ENCODE results near the gene HEBP2. TPM values are rescaled to one million over a fixed set of nuclear protein-coding genes. Genes with fewer than 3 reads are reported as not detected.

Gene HEBP2
- total and polyA plus RNA-seq, 2 of the 13 experiments (the other 11 are each of a cell fraction or from before 2014, with no cell fraction given) = 16.0 to 72.8 TPM

- no peak for TF ChIP-seq ZNF280D (CRISPR knock-in tag; IDR thresholded peaks at IDR 0.05)
- TF ChIP-seq, protein P1, sequence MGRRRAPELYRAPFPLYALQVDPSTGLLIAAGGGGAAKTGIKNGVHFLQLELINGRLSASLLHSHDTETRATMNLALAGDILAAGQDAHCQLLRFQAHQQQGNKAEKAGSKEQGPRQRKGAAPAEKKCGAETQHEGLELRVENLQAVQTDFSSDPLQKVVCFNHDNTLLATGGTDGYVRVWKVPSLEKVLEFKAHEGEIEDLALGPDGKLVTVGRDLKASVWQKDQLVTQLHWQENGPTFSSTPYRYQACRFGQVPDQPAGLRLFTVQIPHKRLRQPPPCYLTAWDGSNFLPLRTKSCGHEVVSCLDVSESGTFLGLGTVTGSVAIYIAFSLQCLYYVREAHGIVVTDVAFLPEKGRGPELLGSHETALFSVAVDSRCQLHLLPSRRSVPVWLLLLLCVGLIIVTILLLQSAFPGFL (CRISPR knock-in tag; IDR thresholded peaks at IDR 0.05) = no peak
Measured at GRCh38 chr6:138397128-138398122, 6.6 kb upstream of the HEBP2 start (continued).

GRCh38 chr6:138400326-138400725 lies 3.7 kb upstream of the HEBP2 start:
- 49% methylated on average over 3 of the region's 3 CpGs for WGBS (ENCODE audit: low lambda C conversion rate)
- FAIRE-seq (no peak), DNase-seq (ENCODE audit: low spot score) (no peak), ATAC-seq (no peak)
- Histone ChIP-seq H3K9me3 (ENCODE audit: low read length) (no peaks in the 10 kb centered on the region), H3K27ac (ENCODE audit: extremely low read length, insufficient read depth, low read length) (no peak overlapping the region), H3K9ac (ENCODE audit: insufficient read depth, low read depth, low read length) (no peak overlapping the region), H3K36me3 (replicated peaks in 1 of 2; ENCODE audit: control insufficient read depth in 1 of 2, insufficient read depth in 2 of 2, low read length in 2 of 2) (no peaks in the 10 kb centered on the region), H4K20me1 (ENCODE audit: insufficient read depth, low read length) (no peaks in the 10 kb centered on the region), H3K4me1 (ENCODE audit: insufficient read depth, low read length) (peaks cover 19% of the 10 kb centered on the region), H3K27me3 (ENCODE audit: control insufficient read depth in 1 of 2, insufficient read depth in 2 of 2, low read length in 2 of 2) (no peaks in the 10 kb centered on the region; a peak in 2 of 5 replicates), H3K79me2 (ENCODE audit: insufficient read depth, low read length) (peaks cover 7% of the 10 kb centered on the region), H2AFZ (ENCODE audit: low read length) (no peak overlapping the region), H3K4me3 (replicated peaks in 1 of 3; ENCODE audit: insufficient read depth in 1 of 3, low read depth in 2 of 3, low read length in 3 of 3) (no peak overlapping the region), H3K4me2 (ENCODE audit: low read depth, low read length) (no peak overlapping the region)
- CTCF ChIA-PET (ENCODE audit: low intra/inter-chr PET ratio, low total read pairs) = no interaction called here
- no TSS peak for BruUV-seq (replicated peaks)
- in situ Hi-C loops (cut with HindIII; ENCODE audit: extremely low pct_ligation_motif_present, low pct_unique_long_range_greater_than_20kb) (loop anchor here (10.0 kb wide), 1 partner anchor 286 kb away; no protein-coding TSS in a partner anchor), intact Hi-C loops (cut with micrococcal nuclease; ENCODE audit: unreplicated experiment) (loop anchor here (5.0 kb wide), 1 partner anchor 293 kb away; the partner anchor contains the start of gene PERP)
- POLR2A ChIA-PET = no interaction called here
- TF ChIP-seq ZNF670 (CRISPR knock-in tag; IDR thresholded peaks at IDR 0.05; ENCODE audit: borderline replicate concordance) = no peak
- no peak for TF ChIP-seq ZSCAN31 (CRISPR knock-in tag; IDR thresholded peaks at IDR 0.05; ENCODE audit: low read depth)
- TF ChIP-seq, protein P2, sequence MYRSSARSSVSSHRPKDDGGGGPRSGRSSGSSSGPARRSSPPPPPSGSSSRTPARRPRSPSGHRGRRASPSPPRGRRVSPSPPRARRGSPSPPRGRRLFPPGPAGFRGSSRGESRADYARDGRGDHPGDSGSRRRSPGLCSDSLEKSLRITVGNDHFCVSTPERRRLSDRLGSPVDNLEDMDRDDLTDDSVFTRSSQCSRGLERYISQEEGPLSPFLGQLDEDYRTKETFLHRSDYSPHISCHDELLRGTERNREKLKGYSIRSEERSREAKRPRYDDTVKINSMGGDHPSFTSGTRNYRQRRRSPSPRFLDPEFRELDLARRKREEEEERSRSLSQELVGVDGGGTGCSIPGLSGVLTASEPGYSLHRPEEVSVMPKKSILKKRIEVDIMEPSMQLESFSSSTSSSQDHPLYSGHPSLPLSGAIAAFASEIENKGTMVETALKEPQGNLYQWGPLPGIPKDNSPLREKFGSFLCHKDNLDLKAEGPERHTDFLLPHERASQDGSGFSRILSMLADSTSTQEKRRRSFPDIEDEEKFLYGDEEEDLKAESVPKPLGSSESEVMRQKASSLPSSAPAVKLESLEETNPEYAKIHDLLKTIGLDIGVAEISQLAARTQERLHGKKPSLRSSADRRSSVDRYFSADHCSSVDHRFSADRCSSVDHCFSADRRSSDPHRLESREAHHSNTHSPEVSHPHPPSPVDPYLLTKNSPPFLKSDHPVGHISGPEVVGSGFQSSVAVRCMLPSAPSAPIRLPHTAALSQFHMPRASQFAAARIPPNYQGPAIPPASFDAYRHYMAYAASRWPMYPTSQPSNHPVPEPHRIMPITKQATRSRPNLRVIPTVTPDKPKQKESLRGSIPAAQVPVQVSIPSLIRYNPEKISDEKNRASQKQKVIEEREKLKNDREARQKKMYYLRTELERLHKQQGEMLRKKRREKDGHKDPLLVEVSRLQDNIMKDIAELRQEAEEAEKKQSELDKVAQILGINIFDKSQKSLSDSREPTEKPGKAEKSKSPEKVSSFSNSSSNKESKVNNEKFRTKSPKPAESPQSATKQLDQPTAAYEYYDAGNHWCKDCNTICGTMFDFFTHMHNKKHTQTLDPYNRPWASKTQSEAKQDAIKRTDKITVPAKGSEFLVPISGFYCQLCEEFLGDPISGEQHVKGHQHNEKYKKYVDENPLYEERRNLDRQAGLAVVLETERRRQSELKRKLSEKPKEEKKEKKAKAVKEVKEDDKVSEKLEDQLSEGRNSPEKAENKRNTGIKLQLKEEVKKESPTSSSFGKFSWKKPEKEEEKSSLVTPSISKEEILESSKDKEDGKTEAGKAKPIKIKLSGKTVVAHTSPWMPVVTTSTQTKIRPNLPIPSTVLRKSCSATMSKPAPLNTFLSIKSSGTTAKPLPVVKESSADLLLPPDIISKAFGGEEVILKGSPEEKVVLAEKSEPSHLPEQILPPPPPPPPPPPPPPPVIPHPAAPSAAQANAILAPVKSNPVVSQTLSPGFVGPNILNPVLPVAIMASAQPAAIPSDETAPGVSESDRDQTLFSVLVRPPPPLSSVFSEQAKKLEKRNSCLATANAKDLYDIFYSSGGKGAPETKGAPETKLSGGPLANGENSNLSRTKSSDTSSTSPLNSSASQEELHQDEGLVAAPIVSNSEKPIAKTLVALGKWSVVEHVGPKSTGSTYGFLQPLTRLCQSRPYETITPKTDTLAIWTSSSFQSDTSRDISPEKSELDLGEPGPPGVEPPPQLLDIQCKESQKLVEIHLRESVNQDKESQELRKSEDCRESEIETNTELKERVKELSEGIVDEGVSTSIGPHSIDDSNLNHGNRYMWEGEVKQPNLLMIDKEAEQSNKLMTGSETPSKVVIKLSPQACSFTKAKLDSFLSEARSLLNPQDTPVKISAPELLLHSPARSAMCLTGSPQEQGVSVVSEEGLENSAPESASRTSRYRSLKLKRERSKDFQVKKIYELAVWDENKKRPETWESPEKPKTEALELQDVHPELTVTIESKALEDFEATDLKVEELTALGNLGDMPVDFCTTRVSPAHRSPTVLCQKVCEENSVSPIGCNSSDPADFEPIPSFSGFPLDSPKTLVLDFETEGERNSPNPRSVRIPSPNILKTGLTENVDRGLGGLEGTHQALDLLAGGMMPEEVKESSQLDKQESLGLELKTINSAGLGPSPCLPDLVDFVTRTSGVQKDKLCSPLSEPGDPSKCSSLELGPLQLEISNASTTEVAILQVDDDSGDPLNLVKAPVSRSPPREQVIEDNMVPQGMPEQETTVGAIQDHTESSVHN (CRISPR knock-in tag; IDR thresholded peaks at IDR 0.05) = no peak
